Measurements from ENCODE around the gene ARHGAP30.
A peak's percentile ranks its signal among the peaks of the same experiment; 100 is the strongest.
"Not testable (repeated sequence)": the region's sequence is repeated elsewhere in the genome, so short reads cannot be mapped to it uniquely, and the experiment has no call there.

DNA sequence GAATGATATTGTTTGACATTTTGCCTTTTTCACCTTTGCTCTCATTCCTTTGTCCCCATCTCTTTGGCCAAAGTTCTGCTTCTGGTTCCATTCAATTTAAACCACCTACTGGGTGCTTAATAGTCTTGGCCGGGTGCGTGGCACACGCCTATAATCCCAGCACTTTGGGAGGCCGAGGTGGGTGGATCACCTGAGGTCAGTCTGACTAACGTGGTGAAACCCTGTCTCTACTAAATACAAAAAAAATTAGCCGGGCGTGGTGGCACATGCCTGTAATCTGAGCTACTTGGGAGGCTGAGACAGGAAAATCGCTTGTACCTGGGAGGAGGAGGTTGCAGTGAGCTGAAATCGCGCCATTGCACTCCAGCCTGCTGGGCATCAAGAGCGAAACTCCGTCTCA, 47.3 kb downstream of the ARHGAP30 start:
- TF ChIP-seq, protein P1, sequence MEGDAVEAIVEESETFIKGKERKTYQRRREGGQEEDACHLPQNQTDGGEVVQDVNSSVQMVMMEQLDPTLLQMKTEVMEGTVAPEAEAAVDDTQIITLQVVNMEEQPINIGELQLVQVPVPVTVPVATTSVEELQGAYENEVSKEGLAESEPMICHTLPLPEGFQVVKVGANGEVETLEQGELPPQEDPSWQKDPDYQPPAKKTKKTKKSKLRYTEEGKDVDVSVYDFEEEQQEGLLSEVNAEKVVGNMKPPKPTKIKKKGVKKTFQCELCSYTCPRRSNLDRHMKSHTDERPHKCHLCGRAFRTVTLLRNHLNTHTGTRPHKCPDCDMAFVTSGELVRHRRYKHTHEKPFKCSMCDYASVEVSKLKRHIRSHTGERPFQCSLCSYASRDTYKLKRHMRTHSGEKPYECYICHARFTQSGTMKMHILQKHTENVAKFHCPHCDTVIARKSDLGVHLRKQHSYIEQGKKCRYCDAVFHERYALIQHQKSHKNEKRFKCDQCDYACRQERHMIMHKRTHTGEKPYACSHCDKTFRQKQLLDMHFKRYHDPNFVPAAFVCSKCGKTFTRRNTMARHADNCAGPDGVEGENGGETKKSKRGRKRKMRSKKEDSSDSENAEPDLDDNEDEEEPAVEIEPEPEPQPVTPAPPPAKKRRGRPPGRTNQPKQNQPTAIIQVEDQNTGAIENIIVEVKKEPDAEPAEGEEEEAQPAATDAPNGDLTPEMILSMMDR (IDR thresholded peaks at IDR 0.05) = not testable (repeated sequence)
- TF ChIP-seq POLR2A (IDR thresholded peaks at IDR 0.05) = peak in 1 of 4 donors; percentile 17
- TF ChIP-seq POLR2AphosphoS5, EP300 (IDR thresholded peaks at IDR 0.05): not testable (repeated sequence)
